ENCODE measurements around the gene CISH.

DNA sequence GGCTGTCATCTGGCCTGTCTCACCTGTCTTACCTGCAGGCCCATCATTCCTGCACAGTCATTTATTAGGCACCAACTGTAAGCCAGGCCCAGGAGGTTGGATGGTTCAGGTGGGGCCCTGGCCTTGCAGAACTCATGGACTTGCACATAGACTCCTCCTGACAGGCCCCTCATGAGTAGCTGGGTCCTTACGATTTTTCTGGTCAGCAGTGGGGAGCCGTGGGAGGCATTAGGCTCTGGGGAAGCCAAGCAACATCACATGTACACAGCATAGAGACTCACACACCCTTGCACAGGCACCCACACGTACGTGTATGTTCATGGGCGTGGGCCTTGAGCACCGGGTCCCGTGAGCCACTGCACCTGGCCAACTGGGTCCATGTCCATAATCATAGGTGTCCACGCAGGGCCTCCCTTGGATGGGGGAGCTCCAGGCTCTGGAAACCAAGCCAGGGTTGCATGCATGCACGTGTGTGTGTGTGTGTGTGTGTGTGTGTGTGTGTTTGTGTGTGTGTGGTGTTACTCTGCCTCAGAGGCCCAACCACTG lies 20.3 kb downstream of the CISH start:
- TF ChIP-seq, protein P1, sequence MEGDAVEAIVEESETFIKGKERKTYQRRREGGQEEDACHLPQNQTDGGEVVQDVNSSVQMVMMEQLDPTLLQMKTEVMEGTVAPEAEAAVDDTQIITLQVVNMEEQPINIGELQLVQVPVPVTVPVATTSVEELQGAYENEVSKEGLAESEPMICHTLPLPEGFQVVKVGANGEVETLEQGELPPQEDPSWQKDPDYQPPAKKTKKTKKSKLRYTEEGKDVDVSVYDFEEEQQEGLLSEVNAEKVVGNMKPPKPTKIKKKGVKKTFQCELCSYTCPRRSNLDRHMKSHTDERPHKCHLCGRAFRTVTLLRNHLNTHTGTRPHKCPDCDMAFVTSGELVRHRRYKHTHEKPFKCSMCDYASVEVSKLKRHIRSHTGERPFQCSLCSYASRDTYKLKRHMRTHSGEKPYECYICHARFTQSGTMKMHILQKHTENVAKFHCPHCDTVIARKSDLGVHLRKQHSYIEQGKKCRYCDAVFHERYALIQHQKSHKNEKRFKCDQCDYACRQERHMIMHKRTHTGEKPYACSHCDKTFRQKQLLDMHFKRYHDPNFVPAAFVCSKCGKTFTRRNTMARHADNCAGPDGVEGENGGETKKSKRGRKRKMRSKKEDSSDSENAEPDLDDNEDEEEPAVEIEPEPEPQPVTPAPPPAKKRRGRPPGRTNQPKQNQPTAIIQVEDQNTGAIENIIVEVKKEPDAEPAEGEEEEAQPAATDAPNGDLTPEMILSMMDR (IDR thresholded peaks at IDR 0.05; ENCODE audit: insufficient read depth, low read length): no peak
- TF ChIP-seq SPI1 (IDR thresholded peaks at IDR 0.05; ENCODE audit: borderline replicate concordance, low read depth): no peak
- TF ChIP-seq, protein P2, sequence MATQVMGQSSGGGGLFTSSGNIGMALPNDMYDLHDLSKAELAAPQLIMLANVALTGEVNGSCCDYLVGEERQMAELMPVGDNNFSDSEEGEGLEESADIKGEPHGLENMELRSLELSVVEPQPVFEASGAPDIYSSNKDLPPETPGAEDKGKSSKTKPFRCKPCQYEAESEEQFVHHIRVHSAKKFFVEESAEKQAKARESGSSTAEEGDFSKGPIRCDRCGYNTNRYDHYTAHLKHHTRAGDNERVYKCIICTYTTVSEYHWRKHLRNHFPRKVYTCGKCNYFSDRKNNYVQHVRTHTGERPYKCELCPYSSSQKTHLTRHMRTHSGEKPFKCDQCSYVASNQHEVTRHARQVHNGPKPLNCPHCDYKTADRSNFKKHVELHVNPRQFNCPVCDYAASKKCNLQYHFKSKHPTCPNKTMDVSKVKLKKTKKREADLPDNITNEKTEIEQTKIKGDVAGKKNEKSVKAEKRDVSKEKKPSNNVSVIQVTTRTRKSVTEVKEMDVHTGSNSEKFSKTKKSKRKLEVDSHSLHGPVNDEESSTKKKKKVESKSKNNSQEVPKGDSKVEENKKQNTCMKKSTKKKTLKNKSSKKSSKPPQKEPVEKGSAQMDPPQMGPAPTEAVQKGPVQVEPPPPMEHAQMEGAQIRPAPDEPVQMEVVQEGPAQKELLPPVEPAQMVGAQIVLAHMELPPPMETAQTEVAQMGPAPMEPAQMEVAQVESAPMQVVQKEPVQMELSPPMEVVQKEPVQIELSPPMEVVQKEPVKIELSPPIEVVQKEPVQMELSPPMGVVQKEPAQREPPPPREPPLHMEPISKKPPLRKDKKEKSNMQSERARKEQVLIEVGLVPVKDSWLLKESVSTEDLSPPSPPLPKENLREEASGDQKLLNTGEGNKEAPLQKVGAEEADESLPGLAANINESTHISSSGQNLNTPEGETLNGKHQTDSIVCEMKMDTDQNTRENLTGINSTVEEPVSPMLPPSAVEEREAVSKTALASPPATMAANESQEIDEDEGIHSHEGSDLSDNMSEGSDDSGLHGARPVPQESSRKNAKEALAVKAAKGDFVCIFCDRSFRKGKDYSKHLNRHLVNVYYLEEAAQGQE (IDR thresholded peaks at IDR 0.05; ENCODE audit: insufficient replicate concordance, low read depth): no peak

Data from HL-60 (cell line).